HL-60/S4 treated with retinoic acid at 250 ng/mL for 4 days and 3 days (cell line): Measurements from ENCODE around the gene C10orf105.

Source experiments
- in situ Hi-C: fragments of 300-500 bp; cut with MboI; formaldehyde crosslinking; loops from 2 replicates; pipeline ENCODE4 v1.7.0; 2022; ENCODE audit warnings: low sequenced_read_pairs

The C10orf105 gene

GRCh38 chr10:71705582-71705981 is 14.0 kb downstream of the C10orf105 start:
- in situ Hi-C loops = loop anchor here (25.0 kb wide), 1 partner anchor 393 kb away; the partner anchor contains the start of gene SLC29A3

GRCh38 chr10:71704816-71705215 is 14.8 kb downstream of the C10orf105 start:
- in situ Hi-C loops = loop anchor here (25.0 kb wide), 1 partner anchor 393 kb away; the partner anchor contains the start of gene SLC29A3

DNA sequence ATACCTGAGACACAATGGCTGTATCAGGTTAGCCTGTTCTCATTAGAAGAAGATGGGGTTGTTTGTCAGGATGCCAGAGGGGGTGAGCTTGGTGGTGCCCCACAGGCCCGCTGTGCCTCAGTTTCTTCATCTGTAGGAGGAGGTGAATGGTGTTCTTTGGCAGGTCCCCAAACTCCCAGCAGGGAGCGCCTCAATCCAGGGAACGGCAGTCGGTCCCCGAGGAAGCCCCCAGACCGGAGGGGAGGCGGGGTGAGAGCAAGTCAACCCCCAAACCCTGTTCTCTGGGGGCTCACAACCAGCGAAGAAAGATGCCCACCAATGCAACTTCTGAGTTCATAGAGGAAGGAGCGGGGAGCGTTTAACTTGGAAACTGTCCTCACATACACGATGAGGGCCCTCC is 16.0 kb downstream of the C10orf105 start:
- in situ Hi-C loops = loop anchor here (25.0 kb wide), 1 partner anchor 391 kb away; the partner anchor contains the start of gene SLC29A3

- in situ Hi-C loops = loop anchor here (25.0 kb wide), 1 partner anchor 389 kb away; the partner anchor contains the start of gene SLC29A3
These were observed 18.0 kb downstream of the C10orf105 start for GRCh38 chr10:71701496-71702132.

DNA sequence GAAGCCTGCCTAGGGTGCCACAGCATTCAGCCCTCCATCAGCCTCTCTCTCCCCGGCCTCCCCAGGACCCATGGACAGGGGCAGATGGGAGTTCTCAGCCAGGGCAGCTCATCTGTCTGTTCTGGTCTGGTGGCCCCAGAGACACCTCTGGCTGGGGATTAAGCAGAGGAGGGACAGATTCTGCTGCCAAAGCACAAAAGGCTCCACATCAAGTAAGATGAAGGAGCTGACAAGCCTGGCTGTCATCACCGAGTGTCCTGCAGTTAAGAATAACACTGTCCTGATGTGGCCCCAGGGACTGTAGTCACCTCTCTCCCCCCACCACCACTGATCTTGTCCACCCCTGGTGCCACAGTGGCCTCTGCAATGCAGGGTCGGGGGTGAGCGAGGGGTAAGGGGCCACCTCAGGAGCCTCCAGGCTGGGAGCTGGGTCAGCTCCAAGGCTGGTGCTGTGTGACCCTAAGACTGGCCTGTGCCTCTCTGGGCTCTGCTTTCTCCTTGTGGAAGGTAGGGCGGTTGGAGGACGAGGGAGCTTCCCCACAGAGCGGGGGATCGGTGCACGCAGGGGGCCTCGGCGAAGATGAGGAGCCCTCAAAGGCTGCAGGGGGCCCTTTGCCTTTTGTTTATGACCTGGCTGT is 18.7 kb downstream of the C10orf105 start:
- in situ Hi-C loops = loop anchor here (25.0 kb wide), 1 partner anchor 389 kb away; the partner anchor contains the start of gene SLC29A3

GRCh38 chr10:71698737-71699136 is 20.8 kb downstream of the C10orf105 start:
- in situ Hi-C loops = no loop called here

DNA sequence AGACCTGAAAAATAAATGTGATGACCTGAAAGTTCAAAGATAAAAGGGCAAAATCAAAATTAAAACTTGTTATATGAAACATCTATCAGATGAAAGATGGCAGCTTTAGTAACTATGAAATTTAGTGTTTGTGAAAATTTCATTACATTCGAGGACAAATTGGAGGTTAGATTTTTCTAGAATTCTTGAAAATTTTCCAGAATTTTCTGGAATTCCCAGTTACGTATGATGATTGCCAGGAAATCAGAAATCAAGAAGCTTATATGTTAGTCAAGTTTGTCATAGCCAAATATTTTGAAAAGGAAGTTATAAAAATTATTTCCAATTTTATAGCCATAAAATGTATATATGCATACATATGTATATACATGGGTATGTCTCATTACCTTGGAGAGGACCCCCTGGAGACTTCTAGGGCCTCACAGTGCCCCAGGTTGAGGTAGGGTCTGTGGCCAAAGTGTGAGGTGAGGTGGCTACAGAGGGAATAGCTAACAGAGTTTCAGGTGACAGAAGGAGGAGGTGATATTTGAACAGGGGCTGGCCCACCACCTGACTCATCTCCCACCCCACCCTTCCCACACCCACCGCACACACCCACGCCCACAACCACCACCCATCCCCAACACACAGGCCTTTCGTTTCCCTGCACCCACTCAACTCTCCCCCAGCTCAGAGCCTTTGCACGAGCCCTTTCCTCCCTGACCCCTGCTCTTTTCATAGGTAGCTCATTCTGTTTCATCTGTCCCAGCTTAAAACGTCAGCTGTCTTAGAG is 21.5 kb downstream of the C10orf105 start:
- in situ Hi-C loops = no loop called here

DNA sequence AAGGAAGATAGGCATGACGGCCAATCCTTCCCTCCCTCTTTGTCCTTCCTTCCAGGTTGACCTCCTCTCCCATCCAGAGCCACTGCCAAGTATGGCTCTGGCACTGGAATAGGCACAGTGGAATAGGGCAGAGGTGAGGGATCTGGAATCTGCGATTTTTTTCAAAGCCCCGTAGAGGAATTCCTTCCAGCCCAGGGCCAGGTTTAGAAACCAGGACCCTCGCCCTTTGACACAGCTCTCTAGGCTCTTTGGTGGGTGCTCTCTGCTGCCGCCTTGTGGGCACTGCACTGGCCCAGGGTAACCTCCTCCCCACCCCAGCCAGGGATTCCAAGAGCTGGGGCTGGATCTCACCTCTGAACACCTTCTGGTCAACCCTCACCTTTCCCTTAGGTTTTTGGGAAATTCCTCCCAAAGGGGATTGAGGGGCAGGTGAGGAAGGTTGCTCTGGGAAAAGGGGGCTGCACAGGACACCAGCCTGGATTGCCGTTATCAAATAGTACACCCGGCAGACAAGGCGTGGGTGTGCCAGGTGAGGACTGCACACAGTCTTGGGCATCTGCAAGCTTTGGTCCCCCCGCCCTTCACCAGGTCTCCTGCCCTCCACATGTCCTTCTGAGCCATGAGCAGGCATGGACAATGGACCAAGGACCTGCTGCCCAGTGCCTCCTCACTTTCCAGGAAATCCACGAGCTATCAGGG is 22.8 kb downstream of the C10orf105 start:
- in situ Hi-C loops = no loop called here

DNA sequence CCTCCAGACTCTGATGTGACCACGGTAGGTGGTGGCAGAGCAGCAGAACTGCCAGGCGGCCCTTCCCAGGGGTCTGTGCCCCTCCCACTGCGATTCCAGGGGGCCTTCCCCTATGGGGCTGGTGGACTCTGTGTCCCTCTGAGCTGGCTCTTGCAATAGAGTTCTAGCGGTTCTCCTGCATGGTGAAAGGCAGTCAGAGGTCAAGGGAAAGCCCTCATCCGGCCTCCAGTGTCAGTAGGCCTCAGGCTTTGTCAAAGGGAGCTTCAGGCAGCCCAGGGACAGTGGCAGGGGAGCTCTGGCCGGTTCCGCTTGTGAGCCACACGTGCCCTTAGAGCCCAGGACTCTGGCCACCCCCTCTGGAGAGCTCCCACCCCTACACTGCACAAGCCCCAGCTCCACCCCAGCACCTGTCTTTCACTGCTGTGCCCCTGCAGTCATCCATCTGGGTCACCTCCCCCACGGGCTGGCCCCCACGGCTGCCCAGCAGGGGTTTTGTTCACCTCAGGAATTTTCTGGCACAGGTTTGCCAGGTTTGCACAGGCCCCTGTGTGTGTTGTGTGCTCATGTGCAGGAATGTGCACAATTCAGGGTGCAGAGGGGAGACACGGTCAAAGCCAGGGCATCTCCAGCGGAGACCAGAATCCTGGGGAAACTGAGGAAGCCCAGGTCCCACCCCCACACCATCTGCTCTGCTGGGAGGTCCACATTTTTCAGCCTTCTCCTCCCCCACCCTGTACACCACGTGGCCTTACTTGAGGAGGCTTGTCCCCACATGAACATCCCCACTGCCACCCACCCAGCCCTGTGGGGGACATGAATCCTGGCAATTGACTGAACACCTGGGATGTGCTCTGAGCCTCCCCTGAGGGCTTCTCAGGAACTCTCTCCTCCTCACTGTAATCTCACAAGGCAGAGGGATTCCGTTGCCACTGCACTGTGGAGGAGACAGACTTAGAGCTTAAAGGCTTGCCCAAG is 23.8 kb downstream of the C10orf105 start:
- in situ Hi-C loops = no loop called here

- in situ Hi-C loops = no loop called here
These were observed 25.0 kb downstream of the C10orf105 start for GRCh38 chr10:71694567-71694968.

GRCh38 chr10:71694039-71694501 is 25.5 kb downstream of the C10orf105 start:
- in situ Hi-C loops = no loop called here

- in situ Hi-C loops = no loop called here
These were observed 26.2 kb downstream of the C10orf105 start for GRCh38 chr10:71693377-71693776.

DNA sequence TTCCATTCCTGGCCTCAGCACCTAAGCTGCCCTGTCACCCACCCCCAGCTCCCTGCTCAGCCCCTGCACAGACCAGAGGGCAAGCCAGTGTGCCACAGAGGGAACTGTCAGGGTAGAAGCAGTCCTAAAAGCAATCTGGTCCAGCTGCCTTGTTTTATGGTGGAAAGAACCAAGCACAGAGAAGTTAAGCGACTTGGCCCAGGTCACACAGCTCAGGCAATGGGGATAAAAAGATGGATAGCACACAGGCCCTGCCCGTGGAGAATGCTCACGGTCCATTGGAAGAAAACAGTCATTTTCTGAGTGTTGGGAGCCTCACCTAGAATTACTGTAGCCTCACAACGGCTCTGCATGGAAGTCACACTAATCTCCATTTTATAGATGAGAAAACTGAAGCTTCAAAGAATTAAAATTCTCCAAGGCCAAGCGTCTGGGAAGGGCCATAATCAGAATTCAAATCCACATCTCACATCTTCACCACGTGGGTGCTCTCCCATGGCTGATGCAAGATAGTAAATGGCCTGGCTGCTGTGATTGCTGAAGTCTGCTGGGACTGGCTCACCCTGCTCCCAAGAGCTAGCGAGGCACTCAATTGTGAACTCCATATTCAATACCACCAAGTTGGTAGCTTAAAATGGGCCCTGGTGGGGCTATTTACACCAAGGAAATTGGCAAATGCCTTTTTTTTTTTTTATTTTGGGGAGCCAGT is 26.8 kb downstream of the C10orf105 start:
- in situ Hi-C loops = no loop called here

- in situ Hi-C loops = no loop called here
These were observed 28.2 kb downstream of the C10orf105 start for GRCh38 chr10:71691405-71691804.

GRCh38 chr10:71690094-71690720 is 29.4 kb downstream of the C10orf105 start:
- in situ Hi-C loops = no loop called here

DNA sequence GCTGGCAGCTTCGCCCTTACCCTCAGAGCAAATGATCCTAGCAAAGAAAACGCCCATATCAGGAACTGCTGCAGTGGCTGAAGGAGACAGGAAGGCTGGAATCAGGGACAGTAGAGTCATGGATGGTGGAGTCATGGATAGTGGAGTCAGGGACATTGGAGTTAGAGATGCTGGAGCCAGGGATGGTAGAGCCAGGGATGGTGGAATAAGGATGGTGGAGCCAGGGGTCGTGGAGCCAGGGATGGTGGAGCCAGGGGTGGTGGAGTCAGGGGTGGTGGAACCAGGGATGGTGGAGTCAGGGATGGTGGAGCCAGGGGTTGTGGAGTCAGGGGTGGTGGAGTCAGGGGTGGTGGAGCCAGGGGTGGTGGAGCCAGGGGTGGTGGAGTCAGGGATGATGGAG is 31.3 kb downstream of the C10orf105 start:
- in situ Hi-C loops = no loop called here

DNA sequence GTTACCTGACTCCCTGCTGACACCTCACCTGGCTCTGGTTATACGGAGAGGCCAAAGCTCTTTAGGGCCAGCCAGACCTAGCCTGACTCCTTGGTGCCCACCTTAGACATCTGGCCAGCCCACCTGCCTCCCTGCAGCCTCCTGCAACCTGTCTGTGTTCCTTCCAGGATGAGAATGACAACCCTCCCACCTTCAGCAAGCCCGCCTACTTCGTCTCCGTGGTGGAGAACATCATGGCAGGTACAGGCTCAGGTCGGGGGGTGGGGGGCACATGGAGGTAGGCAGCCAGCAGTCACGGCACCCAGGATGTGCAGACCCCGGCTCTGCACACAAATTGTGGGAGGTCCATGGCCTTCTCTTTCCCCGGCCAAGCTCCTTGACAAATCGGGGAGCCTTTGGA is 32.1 kb downstream of the C10orf105 start:
- in situ Hi-C loops = no loop called here

GRCh38 chr10:71687077-71687476 is 32.5 kb downstream of the C10orf105 start:
- in situ Hi-C loops = no loop called here
